D721Med (cell line): ENCODE results near the gene MUC6.

Source experiments
- DNase-seq: peaks from one replicate; pipeline ENCODE4 v3.0.0; 2011; ENCODE audit warnings: low spot score; ENCODE audit not compliant: insufficient read length
- FAIRE-seq: peaks from 2 replicates; lab custom pipeline; 2011; peaks lifted over from hg19 to GRCh38; lab: Jason Lieb, UNC
- TF ChIP-seq, protein P1 (sequence below): IDR thresholded peaks from 2 replicates; pipeline ENCODE4 v1.5.1; 2012; ENCODE audit warnings: mild to moderate bottlenecking, control low read depth; ENCODE audit not compliant: insufficient read depth; ENCODE audit errors: missing control alignments

MUC6 gene

DNA sequence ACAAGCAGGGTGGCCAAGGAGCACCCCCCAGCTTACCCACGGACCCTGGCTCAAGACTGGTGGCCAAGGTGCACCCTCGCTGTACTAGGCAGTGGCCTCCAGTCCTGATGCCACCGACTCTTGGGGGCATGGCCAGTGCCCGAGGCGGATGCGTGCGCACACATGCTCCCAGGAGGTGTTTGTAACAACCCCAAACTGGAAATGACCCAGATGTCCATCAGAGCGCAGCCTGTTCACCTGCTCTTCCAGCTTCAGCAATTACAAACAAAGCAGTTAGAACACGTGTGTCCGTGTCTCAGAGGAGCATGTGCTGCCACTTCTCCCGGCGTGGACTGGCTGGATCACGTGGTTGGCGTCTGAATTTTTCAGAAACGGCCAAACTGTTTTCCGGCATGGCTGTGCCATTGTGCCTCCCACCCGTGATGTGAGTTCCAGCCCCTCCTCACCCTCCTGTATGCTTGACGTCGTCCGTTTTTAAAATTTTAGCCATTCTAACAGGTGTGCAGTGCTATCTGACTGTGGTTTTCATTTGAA, 7.1 kb upstream of the MUC6 start:
- FAIRE-seq (no peak), DNase-seq (no peak)
- TF ChIP-seq, protein P1, sequence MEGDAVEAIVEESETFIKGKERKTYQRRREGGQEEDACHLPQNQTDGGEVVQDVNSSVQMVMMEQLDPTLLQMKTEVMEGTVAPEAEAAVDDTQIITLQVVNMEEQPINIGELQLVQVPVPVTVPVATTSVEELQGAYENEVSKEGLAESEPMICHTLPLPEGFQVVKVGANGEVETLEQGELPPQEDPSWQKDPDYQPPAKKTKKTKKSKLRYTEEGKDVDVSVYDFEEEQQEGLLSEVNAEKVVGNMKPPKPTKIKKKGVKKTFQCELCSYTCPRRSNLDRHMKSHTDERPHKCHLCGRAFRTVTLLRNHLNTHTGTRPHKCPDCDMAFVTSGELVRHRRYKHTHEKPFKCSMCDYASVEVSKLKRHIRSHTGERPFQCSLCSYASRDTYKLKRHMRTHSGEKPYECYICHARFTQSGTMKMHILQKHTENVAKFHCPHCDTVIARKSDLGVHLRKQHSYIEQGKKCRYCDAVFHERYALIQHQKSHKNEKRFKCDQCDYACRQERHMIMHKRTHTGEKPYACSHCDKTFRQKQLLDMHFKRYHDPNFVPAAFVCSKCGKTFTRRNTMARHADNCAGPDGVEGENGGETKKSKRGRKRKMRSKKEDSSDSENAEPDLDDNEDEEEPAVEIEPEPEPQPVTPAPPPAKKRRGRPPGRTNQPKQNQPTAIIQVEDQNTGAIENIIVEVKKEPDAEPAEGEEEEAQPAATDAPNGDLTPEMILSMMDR = no peak

DNA sequence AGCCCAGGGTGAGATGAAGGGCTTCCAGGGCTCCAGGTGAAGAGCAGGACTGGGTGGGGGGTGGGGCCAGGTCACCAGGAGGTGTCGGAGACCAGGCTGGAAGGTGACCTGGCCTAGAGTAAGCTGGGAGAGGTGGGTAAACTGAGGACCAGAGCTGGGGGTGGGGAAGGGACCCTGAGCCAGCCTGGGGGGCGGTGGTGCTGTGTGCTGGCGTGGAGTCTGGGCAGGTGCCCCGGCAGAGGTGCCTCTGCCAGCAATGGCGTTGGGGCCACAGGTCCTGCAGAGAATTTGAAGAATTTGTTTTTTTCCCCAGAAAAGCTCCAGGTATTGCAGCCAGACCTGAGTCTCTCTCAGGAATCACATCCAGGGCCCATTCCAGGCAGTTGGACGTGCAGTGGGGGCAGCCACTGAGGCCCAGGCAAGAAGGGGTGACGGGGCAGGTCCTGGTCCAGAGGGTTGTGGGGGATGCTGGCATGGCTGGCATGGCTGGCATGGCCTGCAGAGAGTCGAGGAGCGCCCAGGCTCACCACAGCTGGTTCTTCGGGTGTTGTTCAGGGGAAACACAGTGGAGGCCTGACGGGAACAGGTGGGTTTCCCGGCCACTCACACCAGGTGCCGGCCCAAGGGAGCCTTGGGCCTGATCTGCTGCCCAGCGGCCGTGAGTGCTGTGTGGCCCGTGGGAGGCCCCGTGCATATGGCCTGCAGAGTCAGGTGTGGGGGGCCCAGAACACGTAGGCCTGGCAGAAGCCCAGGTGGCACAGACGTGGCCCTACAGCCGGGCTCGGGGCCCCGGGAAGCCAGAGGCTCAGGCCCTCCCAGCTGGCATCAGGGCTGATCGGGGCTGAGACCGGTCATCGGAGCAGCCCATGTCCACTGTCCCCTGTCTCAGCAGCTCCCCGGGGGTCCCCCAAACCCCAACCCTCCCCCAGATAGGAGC, 6.4 kb upstream of the MUC6 start:
- TF ChIP-seq, protein P1 = no peak
- DNase-seq = no peak
- no peak for FAIRE-seq

DNA sequence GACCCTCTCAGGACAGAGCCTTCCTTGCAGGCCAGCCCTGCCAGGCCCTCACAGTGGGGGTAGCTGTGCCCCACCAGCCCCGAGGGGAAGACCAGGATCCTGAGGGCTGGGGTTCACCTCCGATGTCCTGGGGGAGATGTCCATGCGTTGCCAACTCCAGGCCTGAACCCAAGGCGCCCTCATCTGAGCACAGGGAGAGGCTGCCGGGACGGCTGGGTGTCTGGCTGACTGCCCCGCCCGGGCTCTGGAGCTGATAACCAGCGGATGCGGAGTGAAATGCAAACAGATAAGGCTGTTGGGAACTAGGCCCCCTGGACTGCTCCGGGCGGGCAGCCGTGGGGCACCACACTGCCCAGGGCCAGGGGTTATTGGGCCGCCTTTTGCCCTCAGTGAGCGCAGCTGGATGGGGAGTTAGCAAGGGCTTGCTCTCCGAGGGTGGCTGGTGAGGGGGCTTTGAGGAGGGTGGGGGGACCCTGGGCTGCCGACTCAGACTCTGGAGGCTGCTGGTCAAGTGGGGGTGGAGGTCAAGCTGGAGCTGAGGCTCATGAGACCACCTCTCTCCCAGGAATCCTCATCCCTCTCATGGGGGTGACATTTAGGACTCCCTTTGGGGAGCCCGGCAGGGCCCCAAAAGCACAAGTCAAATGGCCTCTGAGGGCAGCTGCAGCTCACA, 5.6 kb upstream of the MUC6 start:
- TF ChIP-seq, protein P1 = no peak
- no peak for DNase-seq
- FAIRE-seq = no peak

DNA sequence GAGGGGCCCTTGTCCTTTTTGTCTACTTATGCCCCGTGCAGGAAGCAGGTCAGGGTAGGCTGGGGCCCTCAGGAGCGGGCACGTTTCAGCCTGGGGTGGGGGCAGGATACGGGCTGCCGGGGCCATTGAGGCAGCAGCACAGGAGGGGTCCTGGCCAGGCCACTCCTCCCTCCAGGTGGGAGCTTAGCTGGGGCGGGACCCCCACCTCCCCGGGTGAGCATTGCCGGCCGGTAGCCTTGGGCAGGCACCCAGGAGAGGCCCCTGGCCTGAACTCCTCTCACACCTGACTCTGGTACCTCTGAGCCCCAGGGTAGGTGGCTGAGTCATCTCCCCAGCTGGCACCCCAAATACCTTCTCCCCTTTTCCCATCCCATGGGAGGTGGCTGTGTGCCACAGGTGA, 5.0 kb upstream of the MUC6 start:
- TF ChIP-seq, protein P1 = no peak
- no peak for FAIRE-seq
- no peak for DNase-seq

DNA sequence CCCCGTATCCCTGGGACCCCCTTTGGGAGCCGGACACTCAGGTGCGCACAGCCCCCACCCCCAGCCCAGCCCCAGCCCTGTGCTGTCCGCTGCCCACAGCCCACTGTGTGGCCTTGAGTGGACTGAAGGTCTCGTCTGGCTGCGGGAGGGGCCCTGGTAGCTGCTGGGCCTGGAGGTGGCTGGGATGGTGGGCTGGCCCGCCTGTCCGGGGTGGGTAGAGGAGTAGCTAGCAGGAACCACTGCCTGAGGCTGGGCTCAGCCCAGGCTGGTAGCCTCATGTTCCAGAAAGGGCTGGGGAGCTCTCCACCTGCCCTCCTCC, 4.6 kb upstream of the MUC6 start:
- TF ChIP-seq, protein P1 = no peak
- FAIRE-seq (no peak), DNase-seq (no peak)

DNA sequence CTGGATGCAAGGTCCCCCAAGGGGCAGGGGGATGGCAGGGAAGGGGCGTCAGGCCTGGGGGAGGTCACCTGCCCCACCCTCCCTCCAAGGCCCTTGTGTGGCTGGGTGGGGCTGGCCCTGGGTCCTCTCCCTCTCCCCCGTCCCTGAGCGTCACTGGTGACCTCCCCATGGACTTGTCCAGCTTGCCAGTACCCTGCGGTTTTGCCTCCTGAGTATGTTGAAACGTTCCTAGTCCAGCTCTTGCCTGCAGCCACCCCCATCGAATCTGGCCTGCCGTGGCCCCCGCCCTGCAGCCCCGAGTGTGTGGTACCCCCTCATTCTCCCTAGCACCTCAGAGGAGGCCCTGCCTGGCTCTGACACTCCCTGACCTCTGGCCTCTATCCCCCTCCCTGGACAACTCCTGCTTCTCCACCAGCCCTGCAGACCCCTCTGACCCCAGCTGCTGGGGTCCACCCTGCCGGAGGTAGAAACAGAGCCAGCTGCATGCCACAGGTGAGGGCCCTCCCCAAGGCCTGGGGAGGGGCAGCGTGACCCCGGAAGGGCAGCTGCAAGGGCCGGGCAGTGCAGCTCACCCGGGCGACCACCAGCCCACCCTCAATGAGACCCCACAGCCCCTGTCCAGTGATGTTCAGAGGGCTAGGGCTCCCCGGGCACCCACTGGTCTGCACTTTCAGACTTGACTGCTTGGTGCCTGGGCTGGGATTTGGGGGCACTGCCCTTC, 4.1 kb upstream of the MUC6 start:
- FAIRE-seq = no peak
- DNase-seq = no peak
- TF ChIP-seq, protein P1 = no peak
